T-helper 2 cell treated with Interferon-gamma antibody and Interleukin-4, amounts not matched to agents 100 ng/mL and 5 ng/mL, for 36 hours (primary cell): ENCODE data around the gene ULK4. TPM values are rescaled to one million over a fixed set of nuclear protein-coding genes. Genes with fewer than 3 reads are reported as not detected.

Experiments
- intact Hi-C: fragments of 100-400 bp; cut with micrococcal nuclease; formaldehyde crosslinking; loops from one replicate; pipeline ENCODE4 v1.15.1; 2023
- total RNA-seq: library from RNA; stranded (reverse); gene quantifications from 2 replicates; pipeline ENCODE4 v1.2.3, GENCODE V29; 2022

The ULK4 gene
- total RNA-seq, 1 donor from 2014 or later: 14.2 TPM

- intact Hi-C loops: no loop called here
Observed at GRCh38 chr3:41274944-41275668, 686.8 kb downstream of the ULK4 start.

GRCh38 chr3:41272667-41273066 is 689.2 kb downstream of the ULK4 start:
- intact Hi-C loops: no loop called here

- intact Hi-C loops: no loop called here
Observed at GRCh38 chr3:41267975-41268640, 693.8 kb downstream of the ULK4 start.

- intact Hi-C loops: no loop called here
Observed at GRCh38 chr3:41265823-41266273, 696.1 kb downstream of the ULK4 start.

- intact Hi-C loops: no loop called here
Observed at GRCh38 chr3:41265011-41265545, 696.8 kb downstream of the ULK4 start.

- intact Hi-C loops: no loop called here
Observed at GRCh38 chr3:41260063-41260450, 701.8 kb downstream of the ULK4 start.

- intact Hi-C loops: no loop called here
Observed at GRCh38 chr3:41259449-41260062, 702.3 kb downstream of the ULK4 start.

- intact Hi-C loops: no loop called here
Observed at GRCh38 chr3:41258239-41258800, 703.6 kb downstream of the ULK4 start.

- intact Hi-C loops: no loop called here
Observed at GRCh38 chr3:41251593-41251992, 710.3 kb downstream of the ULK4 start.

GRCh38 chr3:41250825-41251224 is 711.1 kb downstream of the ULK4 start:
- intact Hi-C loops: no loop called here

- intact Hi-C loops: no loop called here
Observed at GRCh38 chr3:41249318-41249717, 712.6 kb downstream of the ULK4 start.

- intact Hi-C loops: no loop called here
Observed at GRCh38 chr3:41248525-41248924, 713.4 kb downstream of the ULK4 start.

GRCh38 chr3:41247055-41248004 is 714.6 kb downstream of the ULK4 start:
- intact Hi-C loops: no loop called here

GRCh38 chr3:41244620-41245336 is 717.1 kb downstream of the ULK4 start:
- intact Hi-C loops: no loop called here

- intact Hi-C loops: no loop called here
Observed at GRCh38 chr3:41243183-41243582, 718.7 kb downstream of the ULK4 start.

- intact Hi-C loops: no loop called here
Observed at GRCh38 chr3:41241800-41242571, 719.9 kb downstream of the ULK4 start.

- intact Hi-C loops: no loop called here
Observed at GRCh38 chr3:41241161-41241560, 720.7 kb downstream of the ULK4 start.

- intact Hi-C loops: loop anchor here (5.0 kb wide), 1 partner anchor 37 kb away; no protein-coding TSS in a partner anchor
Observed at GRCh38 chr3:41239587-41239986, 722.3 kb downstream of the ULK4 start.

- intact Hi-C loops: loop anchor here (5.0 kb wide), 1 partner anchor 36 kb away; no protein-coding TSS in a partner anchor
Observed at GRCh38 chr3:41237907-41238306, 724.0 kb downstream of the ULK4 start.
